Kidney (tissue), 14 donors: ENCODE data around the gene STX8. TPM values are rescaled to one million over a fixed set of nuclear protein-coding genes. Genes with fewer than 3 reads are reported as not detected.

Source experiments
- DNase-seq, 5 donors: peaks; one replicate each; pipeline ENCODE4 v3.0.0-alpha.2; 2013 to 2020
- FAIRE-seq: peaks from 2 replicates; lab custom pipeline; 2012; peaks lifted over from hg19 to GRCh38; lab: Jason Lieb, UNC
- H3K27ac ChIP-seq, 2 donors: one replicate each; pipeline ENCODE4 v1.7.0; 2013; ENCODE audit warnings: low read depth in 2 of 2, low read length in 2 of 2, inconsistent platforms in 1 of 2
- H3K27me3 ChIP-seq: one replicate; pipeline ENCODE4 v1.7.1; 2013; ENCODE audit warnings: low read length, inconsistent platforms; ENCODE audit not compliant: control insufficient read depth, insufficient read depth
- H3K36me3 ChIP-seq, 3 donors: one replicate each; pipeline versions ENCODE4 v1.7.0 to v1.7.1; 2013; ENCODE audit warnings: low read length in 3 of 3, control low read depth in 1 of 3, inconsistent platforms in 1 of 3; ENCODE audit not compliant: insufficient read depth in 3 of 3, control insufficient read depth in 2 of 3
- H3K4me1 ChIP-seq, 3 donors: one replicate each; pipeline versions ENCODE4 v1.7.0 to v1.7.1; 2013; ENCODE audit warnings: low read length in 3 of 3, inconsistent platforms in 1 of 3, low read depth in 1 of 3; ENCODE audit not compliant: control insufficient read depth in 2 of 3, insufficient read depth in 2 of 3
- H3K4me3 ChIP-seq, 3 donors: one replicate each; pipeline versions ENCODE4 v1.7.0 to v1.8.1; 2013; ENCODE audit warnings: low read length in 3 of 3, control low read depth in 1 of 3, inconsistent platforms in 1 of 3
- H3K9ac ChIP-seq, 3 donors: one replicate each; pipeline versions ENCODE4 v1.7.0 to v1.7.1; 2013; ENCODE audit warnings: low read length in 3 of 3, control low read depth in 1 of 3, inconsistent platforms in 1 of 3
- H3K9me3 ChIP-seq, 3 donors: one replicate each; pipeline versions ENCODE4 v1.7.0 to v1.7.1; 2013; ENCODE audit warnings: low read length in 3 of 3, control low read depth in 1 of 3, inconsistent platforms in 1 of 3; ENCODE audit not compliant: control insufficient read depth in 2 of 3, insufficient read depth in 1 of 3
- intact Hi-C: fragments of 100-400 bp; cut with DNase I; formaldehyde crosslinking; loops from one replicate; pipeline ENCODE4 v1.11.1; 2022
- polyA plus RNA-seq: library from polyadenylated mRNA; stranded (reverse); fragments of 350-450 nt; fragmentation: Illumina TruSeq; extraction: RNeasy Lipid Tissue Mini Kit (QIAGEN cat#74804); gene quantifications from one replicate; pipeline ENCODE4 v1.2.3, GENCODE V29; 2014; ENCODE audit warnings: low read depth, low replicate concordance; ENCODE audit not compliant: insufficient read depth
- total RNA-seq: library from RNA; stranded (reverse); fragmentation: NEBNext Ultra II Directional; extraction: Animal tissue kit (Norgen Biotek cat#: 25700); gene quantifications from one replicate; pipeline ENCODE4 v1.2.1, GENCODE V29; 2021
- TF ChIP-seq, protein P1 (sequence below): IDR thresholded peaks from 3 replicates; pipeline ENCODE4 v1.5.1; 2012; ENCODE audit warnings: mild to moderate bottlenecking, moderate library complexity, borderline replicate concordance; ENCODE audit not compliant: insufficient read depth; ENCODE audit errors: extremely low read depth
- donor health status: control.
- donor health status: control.
- donor health status: control.
- donor health status: control.
- donor health status: control.
- donor health status: DM: yes; HTN: yes; CAD: no.
- donor health status: Normal renal cell carcinoma (clear cell type).

STX8 gene
- total and polyA plus RNA-seq, 2 donors from 2014 or later, result 67.2 to 127 TPM

DNA sequence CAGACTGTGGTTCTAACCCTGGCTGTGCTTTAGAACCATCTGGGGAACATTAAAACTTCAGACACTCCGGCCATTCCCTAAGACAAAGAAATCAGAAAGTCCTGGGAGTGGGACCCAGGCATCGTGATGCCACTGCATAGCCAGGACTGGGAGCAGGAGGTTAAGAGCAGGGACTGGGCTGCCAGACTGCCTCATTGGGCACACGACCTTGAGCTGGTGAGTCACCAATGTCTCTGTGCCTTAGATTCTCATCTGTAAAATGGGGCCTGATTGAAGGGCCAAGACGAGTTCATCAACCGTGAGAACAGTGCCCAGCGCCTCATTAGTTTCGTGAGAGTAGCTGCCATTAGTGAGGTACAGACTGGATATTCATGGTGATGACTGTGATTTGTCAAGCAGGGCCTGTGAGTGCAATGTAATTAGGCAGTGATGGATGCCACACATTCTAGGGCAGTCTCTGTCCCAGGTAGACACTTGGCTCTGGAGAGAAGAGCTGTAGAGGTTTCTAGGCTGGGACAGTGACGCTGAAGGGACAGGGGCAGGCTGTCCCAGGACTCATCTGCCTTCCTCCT is 357.5 kb downstream of the STX8 start:
- Histone ChIP-seq H3K4me1 (no peaks in the 10 kb centered on the region), H3K9ac (no peak overlapping the region), H3K36me3 (no peaks in the 10 kb centered on the region), H3K9me3 (peaks cover 0 to 5% (median 0%) of the 10 kb centered on the region in 3 donors), H3K27me3 (no peaks in the 10 kb centered on the region), H3K27ac (no peak overlapping the region), H3K4me3 (no peak overlapping the region)
- DNase-seq (no peak), FAIRE-seq (no peak)
- TF ChIP-seq, protein P1, sequence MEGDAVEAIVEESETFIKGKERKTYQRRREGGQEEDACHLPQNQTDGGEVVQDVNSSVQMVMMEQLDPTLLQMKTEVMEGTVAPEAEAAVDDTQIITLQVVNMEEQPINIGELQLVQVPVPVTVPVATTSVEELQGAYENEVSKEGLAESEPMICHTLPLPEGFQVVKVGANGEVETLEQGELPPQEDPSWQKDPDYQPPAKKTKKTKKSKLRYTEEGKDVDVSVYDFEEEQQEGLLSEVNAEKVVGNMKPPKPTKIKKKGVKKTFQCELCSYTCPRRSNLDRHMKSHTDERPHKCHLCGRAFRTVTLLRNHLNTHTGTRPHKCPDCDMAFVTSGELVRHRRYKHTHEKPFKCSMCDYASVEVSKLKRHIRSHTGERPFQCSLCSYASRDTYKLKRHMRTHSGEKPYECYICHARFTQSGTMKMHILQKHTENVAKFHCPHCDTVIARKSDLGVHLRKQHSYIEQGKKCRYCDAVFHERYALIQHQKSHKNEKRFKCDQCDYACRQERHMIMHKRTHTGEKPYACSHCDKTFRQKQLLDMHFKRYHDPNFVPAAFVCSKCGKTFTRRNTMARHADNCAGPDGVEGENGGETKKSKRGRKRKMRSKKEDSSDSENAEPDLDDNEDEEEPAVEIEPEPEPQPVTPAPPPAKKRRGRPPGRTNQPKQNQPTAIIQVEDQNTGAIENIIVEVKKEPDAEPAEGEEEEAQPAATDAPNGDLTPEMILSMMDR, result no peak
- intact Hi-C loops, result no loop called here

DNA sequence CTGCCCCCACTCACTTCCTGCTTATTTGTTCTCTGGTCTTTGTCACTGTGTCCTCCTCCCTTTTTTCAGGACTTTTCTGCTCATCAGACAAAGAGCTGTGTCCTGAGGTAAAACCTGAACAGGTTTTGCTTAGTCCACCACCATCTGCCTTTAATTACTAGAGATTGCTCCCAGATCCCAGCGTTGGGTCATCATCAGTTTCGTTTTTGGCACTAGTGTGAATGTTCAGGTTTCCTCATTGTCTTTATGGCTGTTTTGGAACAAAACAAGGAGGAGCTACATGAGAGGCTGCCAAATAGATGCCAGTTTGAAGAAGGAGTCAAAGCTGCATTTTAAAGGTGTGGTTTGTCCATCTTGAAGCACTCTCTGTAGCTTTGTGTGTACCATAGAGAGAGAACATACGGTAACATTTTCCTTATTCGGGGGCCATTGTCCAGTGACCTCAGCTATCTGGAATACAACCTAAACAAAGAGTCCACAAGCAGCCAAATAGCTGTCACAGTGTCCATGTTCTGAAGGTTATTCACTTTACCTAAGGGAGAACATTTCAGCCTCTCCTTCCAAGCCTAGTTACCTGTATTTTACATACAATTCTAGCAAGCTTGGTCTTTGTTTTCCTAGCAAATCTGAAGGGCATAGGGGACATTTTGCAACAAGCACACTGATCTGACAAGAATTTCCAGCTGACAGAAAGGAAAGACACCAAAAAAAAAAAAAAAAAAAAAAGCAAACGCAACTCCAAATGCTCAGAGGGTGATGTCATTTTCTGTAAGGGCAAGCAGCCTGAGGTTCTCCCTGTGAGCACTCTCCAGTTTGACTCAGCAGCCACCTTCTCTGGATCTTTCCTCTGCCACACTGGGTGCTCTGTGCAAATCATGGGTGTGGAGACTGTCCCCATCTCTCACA is 358.2 kb downstream of the STX8 start:
- FAIRE-seq (no peak), DNase-seq (no peak)
- intact Hi-C loops, result no loop called here
- no peak overlapping the region for H3K27ac ChIP-seq
- no peaks in the 10 kb centered on the region for H3K4me1 ChIP-seq
- no peaks in the 10 kb centered on the region for H3K36me3 ChIP-seq
- H3K4me3 ChIP-seq, result no peak overlapping the region
- H3K9me3 ChIP-seq, result peaks cover 0 to 5% (median 0%) of the 10 kb centered on the region in 3 donors
- TF ChIP-seq, protein P1, result no peak
- H3K9ac ChIP-seq, result no peak overlapping the region
- no peaks in the 10 kb centered on the region for H3K27me3 ChIP-seq

DNA sequence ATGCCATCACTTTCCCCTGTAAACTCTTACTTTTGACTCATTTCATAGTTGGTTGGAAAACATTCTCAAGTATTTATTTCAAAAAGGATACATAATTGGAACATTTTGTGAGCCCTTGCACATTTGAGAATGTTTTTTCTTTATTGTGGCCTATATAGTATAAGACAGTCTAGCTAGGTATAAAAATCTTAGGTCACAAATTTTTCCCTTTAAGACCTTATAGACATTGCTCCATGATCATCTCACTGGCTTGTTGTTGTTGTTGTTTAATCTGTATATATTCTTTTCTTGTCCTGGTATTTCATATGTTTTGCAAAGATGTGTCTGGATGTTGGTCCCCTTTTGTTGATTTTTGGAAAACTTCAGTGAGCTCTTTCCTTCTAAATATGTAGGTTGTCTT is 360.2 kb downstream of the STX8 start:
- no peak overlapping the region for H3K27ac ChIP-seq
- no peaks in the 10 kb centered on the region for H3K4me1 ChIP-seq
- no peaks in the 10 kb centered on the region for H3K27me3 ChIP-seq
- H3K36me3 ChIP-seq, result no peaks in the 10 kb centered on the region
- H3K9me3 ChIP-seq, result peaks cover 0 to 5% (median 0%) of the 10 kb centered on the region in 3 donors
- intact Hi-C loops, result no loop called here
- DNase-seq (no peak), FAIRE-seq (no peak)
- H3K4me3 ChIP-seq, result no peak overlapping the region
- H3K9ac ChIP-seq, result no peak overlapping the region
- TF ChIP-seq, protein P1, result no peak
